Measurements from ENCODE around the gene GCGR.
A peak's percentile ranks its signal among the peaks of the same experiment; 100 is the strongest.

Gene GCGR

DNA sequence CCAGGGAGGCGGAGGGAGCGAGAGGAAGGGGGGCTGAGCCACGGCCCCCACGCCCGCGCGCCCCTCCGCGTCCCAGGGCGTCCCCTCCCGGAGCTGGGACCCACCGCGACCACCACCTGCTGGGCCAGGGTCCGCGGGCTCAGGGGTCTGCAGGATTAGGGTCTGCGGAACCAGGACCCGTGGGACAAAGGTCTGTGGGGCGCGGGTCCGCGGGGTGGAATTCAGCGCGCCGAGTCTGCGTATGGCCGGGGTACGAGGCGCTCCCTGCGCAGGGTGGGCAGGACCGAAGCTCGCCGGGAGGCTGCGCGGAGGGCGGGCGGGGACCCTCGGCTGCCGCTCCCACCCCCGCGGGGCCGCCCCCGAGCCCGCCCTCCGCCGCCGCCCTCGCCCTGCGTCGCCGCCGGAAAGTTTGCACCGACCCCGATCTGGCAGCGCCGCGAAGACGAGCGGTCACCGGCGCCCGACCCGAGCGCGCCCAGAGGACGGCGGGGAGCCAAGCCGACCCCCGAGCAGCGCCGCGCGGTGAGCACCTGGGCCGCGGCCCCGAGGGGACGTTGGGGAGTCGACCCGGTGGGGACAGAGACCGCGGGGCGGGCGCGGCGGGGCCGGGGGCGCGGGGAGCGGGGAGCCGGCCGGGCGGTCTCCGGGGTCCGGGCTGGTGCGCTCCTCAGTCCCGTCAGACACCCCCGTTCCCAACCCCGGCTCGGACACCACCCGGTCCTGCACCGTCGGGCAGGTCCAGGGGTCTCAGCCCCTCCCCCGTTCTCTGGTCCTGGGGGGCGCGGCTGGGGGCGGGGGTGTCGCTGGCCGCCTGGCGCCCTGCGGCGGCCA is at the start of gene GCGR:
Gene GCGR (plus strand): TSS at position 423 of the 831 bp plus-strand sequence. CDS start 4,869 bp downstream, outside the sequence.
- peak; percentile 36 for DNase-seq
- Histone ChIP-seq H3K27ac (no peak within 1 kb of the TSS), H3K36me3 (no peaks in the 10 kb centered on the region), H3K9me3 (ENCODE audit: severe bottlenecking) (peaks cover 17% of the 10 kb centered on the region), H3K4me3 (ENCODE audit: low read depth, low read length) (peak within 1 kb of the TSS; percentile 37), H3K27me3 (ENCODE audit: insufficient read depth, low read depth, severe bottlenecking) (peaks cover 5% of the 10 kb centered on the region)
- TF ChIP-seq, protein P1, sequence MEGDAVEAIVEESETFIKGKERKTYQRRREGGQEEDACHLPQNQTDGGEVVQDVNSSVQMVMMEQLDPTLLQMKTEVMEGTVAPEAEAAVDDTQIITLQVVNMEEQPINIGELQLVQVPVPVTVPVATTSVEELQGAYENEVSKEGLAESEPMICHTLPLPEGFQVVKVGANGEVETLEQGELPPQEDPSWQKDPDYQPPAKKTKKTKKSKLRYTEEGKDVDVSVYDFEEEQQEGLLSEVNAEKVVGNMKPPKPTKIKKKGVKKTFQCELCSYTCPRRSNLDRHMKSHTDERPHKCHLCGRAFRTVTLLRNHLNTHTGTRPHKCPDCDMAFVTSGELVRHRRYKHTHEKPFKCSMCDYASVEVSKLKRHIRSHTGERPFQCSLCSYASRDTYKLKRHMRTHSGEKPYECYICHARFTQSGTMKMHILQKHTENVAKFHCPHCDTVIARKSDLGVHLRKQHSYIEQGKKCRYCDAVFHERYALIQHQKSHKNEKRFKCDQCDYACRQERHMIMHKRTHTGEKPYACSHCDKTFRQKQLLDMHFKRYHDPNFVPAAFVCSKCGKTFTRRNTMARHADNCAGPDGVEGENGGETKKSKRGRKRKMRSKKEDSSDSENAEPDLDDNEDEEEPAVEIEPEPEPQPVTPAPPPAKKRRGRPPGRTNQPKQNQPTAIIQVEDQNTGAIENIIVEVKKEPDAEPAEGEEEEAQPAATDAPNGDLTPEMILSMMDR (IDR thresholded peaks at IDR 0.05; ENCODE audit: low read depth, low read length) = no peak

DNA sequence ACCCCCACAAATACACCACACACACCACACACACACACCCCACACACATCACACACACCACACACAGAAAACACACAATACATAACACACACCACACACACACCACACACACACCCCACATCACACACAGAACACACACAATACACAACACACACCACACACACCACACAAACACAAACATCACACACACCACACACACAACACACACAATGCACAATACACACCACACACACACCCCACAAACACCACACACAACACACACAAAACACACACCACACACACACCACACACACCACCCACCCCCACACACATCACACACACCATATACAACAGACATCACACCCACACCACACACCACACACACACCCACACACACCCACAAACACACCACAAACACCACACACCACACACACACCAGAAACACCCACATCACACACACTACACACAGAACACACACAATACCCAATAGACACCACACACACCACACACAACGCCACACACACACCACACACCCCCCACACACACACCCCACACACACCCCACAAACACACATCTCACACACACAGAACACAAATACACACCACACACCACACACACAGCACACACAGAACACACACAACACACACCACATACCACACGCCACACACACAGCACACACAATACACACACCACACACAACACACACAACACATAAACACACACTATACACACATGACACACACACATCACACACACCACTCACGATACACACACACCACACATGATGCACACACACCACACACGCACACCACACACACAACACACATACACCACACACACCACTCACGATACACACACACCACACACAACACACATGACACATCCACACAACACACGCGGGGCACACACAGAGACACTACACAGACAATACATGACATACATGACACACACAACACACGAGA is 11.0 kb upstream of the GCGR start:
- H3K27ac ChIP-seq = no peak overlapping the region
- TF ChIP-seq, protein P1 (IDR thresholded peaks at IDR 0.05; ENCODE audit: low read depth, low read length) = no peak
- no peak for DNase-seq

DNA sequence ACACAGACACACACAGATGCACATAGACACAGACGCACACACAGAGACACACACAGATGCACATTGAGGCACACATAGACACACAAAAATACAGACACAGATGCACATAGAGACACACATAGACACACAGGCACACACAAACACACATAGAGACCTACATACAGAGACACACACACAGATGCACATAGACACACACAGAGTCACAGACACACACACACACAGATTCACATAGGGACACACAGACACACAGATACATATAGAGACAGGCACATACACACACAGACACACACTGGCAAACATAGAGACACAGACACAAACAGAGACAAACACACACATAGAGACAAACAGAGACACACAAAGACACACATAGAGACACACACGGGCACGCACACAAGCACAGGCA is 9.9 kb upstream of the GCGR start:
- Histone ChIP-seq H3K4me3 (ENCODE audit: low read depth, low read length) (no peak overlapping the region), H3K27me3 (ENCODE audit: insufficient read depth, low read depth, severe bottlenecking) (no peaks in the 10 kb centered on the region), H3K27ac (no peak overlapping the region), H3K36me3 (no peaks in the 10 kb centered on the region), H3K9me3 (ENCODE audit: severe bottlenecking) (peaks cover under 1% of the 10 kb centered on the region)
- no peak for DNase-seq
- TF ChIP-seq, protein P1 (IDR thresholded peaks at IDR 0.05; ENCODE audit: low read depth, low read length) = no peak

More for the DNA sequence above, 11.0 kb upstream of the GCGR start:
- Histone ChIP-seq H3K4me3 (ENCODE audit: low read depth, low read length) (no peak overlapping the region), H3K27me3 (ENCODE audit: insufficient read depth, low read depth, severe bottlenecking) (no peaks in the 10 kb centered on the region), H3K9me3 (ENCODE audit: severe bottlenecking) (no peaks in the 10 kb centered on the region), H3K36me3 (no peaks in the 10 kb centered on the region)

DNA sequence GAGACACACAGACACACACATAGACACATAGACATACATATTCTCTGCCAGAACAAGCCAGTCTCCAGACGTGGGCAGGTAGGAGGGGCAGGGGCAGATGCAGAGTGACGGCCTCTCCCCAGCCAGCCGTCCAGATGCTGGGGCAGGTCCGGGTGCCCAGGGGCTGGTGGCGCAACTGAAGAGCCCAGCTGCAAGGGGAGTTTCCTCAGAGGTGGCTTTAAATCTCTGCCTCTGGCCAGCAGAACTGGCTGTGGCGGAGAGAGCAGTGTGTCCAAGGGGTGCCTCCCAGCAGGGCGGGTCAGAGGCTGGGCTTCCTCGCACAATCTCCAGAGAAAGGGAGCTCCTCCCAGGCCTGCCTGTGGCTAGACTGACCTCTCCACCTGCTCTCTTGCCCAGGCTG is 9.4 kb upstream of the GCGR start:
- no peaks in the 10 kb centered on the region for H3K36me3 ChIP-seq
- peaks cover 5% of the 10 kb centered on the region for H3K9me3 ChIP-seq (ENCODE audit: severe bottlenecking)
- TF ChIP-seq, protein P1 (IDR thresholded peaks at IDR 0.05; ENCODE audit: low read depth, low read length) = no peak
- peak; percentile 47 for DNase-seq
- H3K4me3 ChIP-seq (ENCODE audit: low read depth, low read length) = no peak overlapping the region
- no peak overlapping the region for H3K27ac ChIP-seq
- H3K27me3 ChIP-seq (ENCODE audit: insufficient read depth, low read depth, severe bottlenecking) = no peaks in the 10 kb centered on the region

DNA sequence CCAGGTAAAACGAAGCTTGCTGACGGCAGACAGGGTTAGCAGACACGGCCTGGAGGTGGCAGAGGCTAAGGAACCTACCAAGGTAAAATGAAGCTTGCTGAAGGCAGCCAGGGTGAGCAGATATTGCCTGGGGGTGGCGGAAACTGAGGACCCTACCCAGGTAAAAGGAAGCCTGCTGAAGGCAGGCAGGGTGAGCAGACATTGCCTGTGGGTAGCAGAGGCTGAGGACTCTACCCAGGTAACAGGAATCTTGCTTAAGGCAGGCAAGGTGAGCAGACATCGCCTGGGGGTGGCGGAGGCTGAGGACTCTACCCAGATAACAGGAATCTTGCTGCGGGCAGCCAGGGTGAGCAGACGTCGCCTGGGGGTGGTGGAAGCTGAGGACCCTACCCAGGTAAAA is 2.6 kb upstream of the GCGR start:
- no peak overlapping the region for H3K4me3 ChIP-seq (ENCODE audit: low read depth, low read length)
- TF ChIP-seq, protein P1 (IDR thresholded peaks at IDR 0.05; ENCODE audit: low read depth, low read length) = no peak
- H3K27me3 ChIP-seq (ENCODE audit: insufficient read depth, low read depth, severe bottlenecking) = peaks cover 5% of the 10 kb centered on the region
- H3K27ac ChIP-seq = no peak overlapping the region
- DNase-seq = no peak
- H3K36me3 ChIP-seq = no peaks in the 10 kb centered on the region
- peaks cover 13% of the 10 kb centered on the region for H3K9me3 ChIP-seq (ENCODE audit: severe bottlenecking)
